CD4-positive, alpha-beta T cell (primary cell): ENCODE results near the gene SPATA2L. TPM values are rescaled to one million over a fixed set of nuclear protein-coding genes. Genes with fewer than 3 reads are reported as not detected.

Experiments used
- ATAC-seq: fragments of 200-7000 bp; cut with Tn5 transposase; one replicate; pipeline ENCODE4 v1.10.0; 2022; ENCODE audit warnings: mild to moderate bottlenecking; ENCODE audit not compliant: poor library complexity
- CTCF ChIA-PET: fragments of 350-600 bp; sonication (Branson Sonifier 250); formaldehyde crosslinking; loops from one replicate; lab custom pipeline; 2021; ENCODE audit warnings: antibody characterized with exemption, inconsistent platforms; lab: Charles Lee
- POLR2A ChIA-PET: fragments of 350-600 bp; sonication (Branson Sonifier 250); formaldehyde crosslinking; loops from one replicate; lab custom pipeline; 2021; ENCODE audit warnings: antibody characterized with exemption, inconsistent platforms; lab: Charles Lee
- DNase-seq, 14 experiments: peaks; one replicate each; pipeline ENCODE4 v3.0.0-alpha.2; 2013 to 2020; ENCODE audit warnings: mixed read lengths in 2 of 14
- H3K27ac ChIP-seq, 2 donors: one replicate each; pipeline versions ENCODE4 v1.5.1 to v1.7.0; 2013; ENCODE audit warnings: low read length in 2 of 2, low read depth in 1 of 2, mild to moderate bottlenecking in 1 of 2
- H3K27me3 ChIP-seq, 2 experiments: 1 replicate in 1 of 2; 2 replicates in 1 of 2; pipeline versions ENCODE4 v1.6.1 to v1.7.0; 2013; ENCODE audit warnings: low read length in 2 of 2, control low read depth in 1 of 2, mild to moderate bottlenecking in 1 of 2, moderate library complexity in 1 of 2; ENCODE audit not compliant: insufficient read depth in 2 of 2, control insufficient read depth in 1 of 2
- H3K36me3 ChIP-seq: one replicate; pipeline ENCODE4 v1.6.1; 2013; ENCODE audit warnings: low read length, control low read depth; ENCODE audit not compliant: insufficient read depth
- H3K4me1 ChIP-seq: one replicate; pipeline ENCODE4 v1.6.1; 2013; ENCODE audit warnings: low read length, control low read depth; ENCODE audit not compliant: insufficient read depth
- H3K4me3 ChIP-seq: one replicate; pipeline ENCODE4 v1.5.1; 2013; ENCODE audit warnings: mild to moderate bottlenecking, low read length, moderate library complexity
- H3K9me3 ChIP-seq, 2 experiments: 1 replicate in 1 of 2; 2 replicates in 1 of 2; pipeline versions ENCODE4 v1.6.1 to v1.7.0; 2013; ENCODE audit warnings: low read length in 2 of 2, mild to moderate bottlenecking in 2 of 2, control low read depth in 1 of 2, moderate library complexity in 1 of 2; ENCODE audit not compliant: control insufficient read depth in 1 of 2, insufficient read depth in 1 of 2
- H3K27ac Mint-ChIP-seq: one replicate; pipeline ENCODE4 v1.8.0; 2020; ENCODE audit warnings: mixed read lengths
- H3K27me3 Mint-ChIP-seq: one replicate; pipeline ENCODE4 v1.8.0; 2021; ENCODE audit warnings: mixed read lengths
- H3K36me3 Mint-ChIP-seq: one replicate; pipeline ENCODE4 v1.8.0; 2021; ENCODE audit warnings: low read depth, mixed read lengths
- H3K4me1 Mint-ChIP-seq: one replicate; pipeline ENCODE4 v1.8.0; 2021; ENCODE audit warnings: low read depth, mixed read lengths
- H3K4me3 Mint-ChIP-seq: one replicate; pipeline ENCODE4 v1.8.0; 2020; ENCODE audit warnings: mild to moderate bottlenecking, mixed read lengths
- H3K9me3 Mint-ChIP-seq: one replicate; pipeline ENCODE4 v1.8.0; 2020; ENCODE audit warnings: mixed read lengths
- intact Hi-C, 2 experiments: fragments of 100-400 bp; cut with DNase I in 1 of 2; cut with micrococcal nuclease in 1 of 2; formaldehyde crosslinking; loops; one replicate each; pipeline versions ENCODE4 v1.15.1 to v1.9.0; 2023 to 2025; cut with DNase I, micrococcal nuclease
- total RNA-seq, 174 experiments: library from RNA in 2 of 174; stranded (reverse) in 2 of 174; gene quantifications; one replicate each; pipeline ENCODE4 v1.2.3 and lab custom pipeline; 2021 to 2026
- TF ChIP-seq, protein P1 (sequence below): fragments of 200-600 bp; IDR thresholded peaks from one replicate; pipeline ENCODE4 v1.8.0; 2022; ENCODE audit warnings: antibody characterized with exemption, mild to moderate bottlenecking

The SPATA2L gene
- total RNA-seq, 2 experiments from 2014 or later: 26.1 to 28.3 TPM

DNA sequence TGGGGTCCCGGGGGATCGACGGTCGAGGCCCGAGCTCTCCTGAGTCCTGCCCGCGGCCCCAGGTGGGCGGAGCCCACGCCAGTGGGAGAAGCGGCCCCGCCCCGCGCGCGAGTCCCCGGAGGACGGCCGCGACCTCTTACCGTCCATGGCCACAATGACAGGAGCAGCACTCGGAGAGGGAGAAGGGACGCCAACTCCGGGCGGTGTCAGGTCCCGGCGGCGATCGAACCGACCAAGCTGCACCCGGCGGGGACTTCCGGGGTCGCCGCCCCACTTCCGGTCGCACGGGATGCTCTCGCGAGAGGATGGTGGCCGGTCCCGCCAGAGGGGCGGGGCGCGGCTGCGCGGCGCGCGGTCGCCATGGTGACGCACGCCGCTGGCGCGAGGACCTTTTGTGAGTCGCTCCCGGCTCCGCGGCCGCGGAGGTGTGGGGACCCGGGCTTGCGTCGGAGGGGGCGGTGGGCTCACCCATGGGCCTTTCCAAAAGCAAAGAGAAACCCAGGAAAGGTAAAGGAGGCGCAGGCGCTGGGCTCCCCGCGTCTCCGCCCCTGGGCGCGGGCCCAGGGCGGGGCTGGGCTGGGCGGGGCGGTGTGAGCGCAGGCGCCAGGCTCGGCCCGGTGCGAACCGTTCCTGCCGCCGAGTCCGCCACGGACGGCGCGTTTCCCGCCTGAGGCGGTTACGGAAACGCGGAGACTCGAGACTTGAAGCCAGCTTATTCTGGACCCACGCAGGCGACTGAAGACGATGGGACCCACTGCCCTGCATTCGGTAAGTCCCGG, 43.9 kb downstream of the SPATA2L start, which contains the start of the genes CHMP1A and SPATA33:
Gene CHMP1A (minus strand): TSS at position 267 of the 779 bp plus-strand sequence. CDS start 120 bp downstream, at position 147.
Gene SPATA33 (plus strand): TSS at position 395 of the 779 bp plus-strand sequence. CDS start 76 bp downstream, at position 471.
- Histone ChIP-seq H3K4me3 (peak within 1 kb of the TSS; percentile 91), H3K9me3 (no peaks in the 10 kb centered on the region), H3K4me1 (peaks cover 34% of the 10 kb centered on the region), H3K27ac (peak within 1 kb of the TSS; percentile 55 to 81), H3K36me3 (peaks cover 20% of the 10 kb centered on the region), H3K27me3 (no peaks in the 10 kb centered on the region)
- H3K4me3 Mint-ChIP-seq: peak within 1 kb of the TSS; percentile 93
- TF ChIP-seq, protein P1, sequence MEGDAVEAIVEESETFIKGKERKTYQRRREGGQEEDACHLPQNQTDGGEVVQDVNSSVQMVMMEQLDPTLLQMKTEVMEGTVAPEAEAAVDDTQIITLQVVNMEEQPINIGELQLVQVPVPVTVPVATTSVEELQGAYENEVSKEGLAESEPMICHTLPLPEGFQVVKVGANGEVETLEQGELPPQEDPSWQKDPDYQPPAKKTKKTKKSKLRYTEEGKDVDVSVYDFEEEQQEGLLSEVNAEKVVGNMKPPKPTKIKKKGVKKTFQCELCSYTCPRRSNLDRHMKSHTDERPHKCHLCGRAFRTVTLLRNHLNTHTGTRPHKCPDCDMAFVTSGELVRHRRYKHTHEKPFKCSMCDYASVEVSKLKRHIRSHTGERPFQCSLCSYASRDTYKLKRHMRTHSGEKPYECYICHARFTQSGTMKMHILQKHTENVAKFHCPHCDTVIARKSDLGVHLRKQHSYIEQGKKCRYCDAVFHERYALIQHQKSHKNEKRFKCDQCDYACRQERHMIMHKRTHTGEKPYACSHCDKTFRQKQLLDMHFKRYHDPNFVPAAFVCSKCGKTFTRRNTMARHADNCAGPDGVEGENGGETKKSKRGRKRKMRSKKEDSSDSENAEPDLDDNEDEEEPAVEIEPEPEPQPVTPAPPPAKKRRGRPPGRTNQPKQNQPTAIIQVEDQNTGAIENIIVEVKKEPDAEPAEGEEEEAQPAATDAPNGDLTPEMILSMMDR: no peak
- H3K36me3 Mint-ChIP-seq: peaks cover 27% of the 10 kb centered on the region
- H3K27me3 Mint-ChIP-seq: no peaks in the 10 kb centered on the region
- peak; percentile 82 to 97 (median 92) for DNase-seq
- H3K4me1 Mint-ChIP-seq: peaks cover 34% of the 10 kb centered on the region
- ATAC-seq: peak; percentile 88
- no peaks in the 10 kb centered on the region for H3K9me3 Mint-ChIP-seq
- intact Hi-C loops: loop anchor here in 1 of 2 experiments (1.0 to 5.0 kb wide), 3 partner anchors 29 to 800 kb away; partner anchors contain the start of genes CDK10, GALNS, RPL13 and TRAPPC2L
- ChIA-PET POLR2A (interaction anchor here (0.7 to 1.7 kb wide), 4 partner anchors 150 to 410 kb away, joined by 3 to 5 read pairs (median 4); partner anchors contain the start of genes SPG7 and TCF25), CTCF (interaction anchor here (0.8 to 1.0 kb wide), 3 partner anchors 42 to 44 kb away, joined by 3 to 6 read pairs (median 3); partner anchors contain the start of gene SPATA2L)
- peak within 1 kb of the TSS; percentile 81 for H3K27ac Mint-ChIP-seq

DNA sequence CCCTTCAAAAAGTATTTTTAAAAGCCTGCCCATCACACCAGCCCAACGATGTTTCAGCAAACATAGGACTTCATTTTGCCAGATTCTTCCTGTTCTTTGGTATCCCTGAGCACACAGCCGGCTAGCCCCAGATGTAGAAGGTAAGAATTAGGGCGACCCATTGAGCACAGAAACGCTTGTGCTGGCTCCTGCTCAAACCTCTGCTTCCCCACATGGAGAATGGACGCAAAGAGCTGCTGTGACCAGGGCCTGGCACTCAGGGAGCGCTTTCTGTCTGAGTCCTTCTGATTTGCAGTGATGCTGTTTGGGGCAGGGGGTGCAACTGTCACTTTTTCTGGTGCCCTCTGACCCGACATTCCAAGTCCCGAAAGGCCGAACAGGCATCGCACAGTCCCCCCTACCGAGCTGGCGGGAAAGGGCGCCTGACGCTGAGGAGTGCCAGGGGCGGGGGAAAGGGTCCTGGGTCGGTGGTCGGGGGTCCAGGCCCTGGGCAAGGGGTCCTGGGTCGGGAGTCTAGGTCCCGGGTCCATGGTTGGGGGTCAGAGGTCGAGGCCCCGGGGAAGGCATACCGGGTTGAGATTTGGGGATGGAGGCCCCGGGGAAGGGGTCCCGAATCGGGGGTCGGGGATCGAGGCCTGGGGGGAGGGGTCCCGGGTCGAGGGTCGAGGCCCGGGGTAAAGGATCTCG, 44.9 kb downstream of the SPATA2L start:
- Mint-ChIP-seq H3K4me1 (peaks cover 34% of the 10 kb centered on the region), H3K4me3 (peak overlapping the region; percentile 84), H3K27ac (peak overlapping the region; percentile 76), H3K36me3 (peaks cover 25% of the 10 kb centered on the region), H3K27me3 (no peaks in the 10 kb centered on the region), H3K9me3 (no peaks in the 10 kb centered on the region)
- Histone ChIP-seq H3K4me1 (peaks cover 34% of the 10 kb centered on the region), H3K4me3 (peak overlapping the region; percentile 91), H3K9me3 (no peaks in the 10 kb centered on the region), H3K27ac (peak overlapping the region; percentile 55 to 81), H3K27me3 (no peaks in the 10 kb centered on the region), H3K36me3 (peaks cover 18% of the 10 kb centered on the region)
- DNase-seq (peak in 1 of 14 experiments; percentile 49), ATAC-seq (no peak)
- CTCF ChIA-PET: no interaction called here
- POLR2A ChIA-PET: interaction anchor here (1.7 kb wide), 1 partner anchor 341 kb away, joined by 3 read pairs; no protein-coding TSS in a partner anchor
- TF ChIP-seq, protein P1: no peak
- intact Hi-C loops: loop anchor here in 1 of 2 experiments (1.0 to 5.0 kb wide), 3 partner anchors 30 to 799 kb away; partner anchors contain the start of genes CDK10, GALNS, RPL13 and TRAPPC2L

DNA sequence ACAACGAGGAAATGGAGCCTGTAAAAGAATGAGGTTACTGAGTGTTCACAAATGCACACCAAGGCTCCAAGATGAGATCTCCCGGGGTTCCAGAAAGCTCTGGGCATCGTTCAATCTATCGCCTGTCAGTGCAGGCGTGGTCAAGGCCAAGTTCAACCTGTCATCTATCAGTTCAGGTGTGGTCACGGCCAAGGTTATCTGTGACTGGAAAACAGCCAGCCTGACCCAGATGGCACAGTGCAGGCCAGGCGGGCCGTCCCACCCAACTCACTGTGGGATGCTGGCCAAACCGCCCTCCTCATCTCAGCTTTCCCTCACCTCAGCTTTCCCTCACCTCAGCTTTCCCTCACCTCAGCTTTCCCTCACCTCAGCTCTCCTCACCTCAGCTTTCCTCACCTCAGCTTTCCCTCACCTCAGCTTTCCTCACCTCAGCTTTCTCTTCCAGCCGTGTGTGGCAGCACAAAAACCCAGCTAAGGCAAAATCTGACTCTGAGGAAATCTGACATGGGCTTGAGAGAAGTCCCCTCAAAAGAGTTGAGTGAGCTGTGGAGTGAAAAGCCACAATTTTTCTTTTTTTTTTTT, 46.4 kb downstream of the SPATA2L start:
- intact Hi-C loops: loop anchor here in 1 of 2 experiments (5.0 kb wide), 2 partner anchors 93 to 798 kb away; partner anchors contain the start of genes GALNS, RPL13 and TRAPPC2L
- Mint-ChIP-seq H3K27me3 (no peaks in the 10 kb centered on the region), H3K36me3 (peaks cover 30% of the 10 kb centered on the region)

More for the DNA sequence above, 46.4 kb downstream of the SPATA2L start:
- Mint-ChIP-seq H3K9me3 (no peaks in the 10 kb centered on the region), H3K4me3 (peak overlapping the region; percentile 84), H3K27ac (peak overlapping the region; percentile 76), H3K4me1 (peaks cover 34% of the 10 kb centered on the region)
- H3K27ac ChIP-seq: no peak overlapping the region
- CTCF ChIA-PET: interaction anchor here (1.5 kb wide), 1 partner anchor 46 kb away, joined by 3 read pairs; no protein-coding TSS in a partner anchor
- ATAC-seq: no peak
- H3K4me3 ChIP-seq: no peak overlapping the region
- H3K27me3 ChIP-seq: no peaks in the 10 kb centered on the region
- POLR2A ChIA-PET: interaction anchor here (0.6 kb wide), 2 partner anchors 161 to 206 kb away, joined by 3 read pairs; no protein-coding TSS in a partner anchor
- H3K36me3 ChIP-seq: peaks cover 21% of the 10 kb centered on the region
- TF ChIP-seq, protein P1: no peak
- no peaks in the 10 kb centered on the region for H3K9me3 ChIP-seq
- peaks cover 34% of the 10 kb centered on the region for H3K4me1 ChIP-seq
- no peak for DNase-seq
